Keratinocyte (primary cell): ENCODE measurements around the gene HSH2D. TPM values are rescaled to one million over a fixed set of nuclear protein-coding genes. Genes with fewer than 3 reads are reported as not detected.
"Not testable (repeated sequence)": the region's sequence is repeated elsewhere in the genome, so short reads cannot be mapped to it uniquely, and the experiment has no call there.

ENCODE experiments used
- DNase-seq: peaks from one replicate; pipeline ENCODE4 v3.0.0-alpha.2; 2011; ENCODE audit warnings: low read depth, missing footprints, low spot score
- FAIRE-seq: peaks from 2 replicates; lab custom pipeline; 2011; peaks lifted over from hg19 to GRCh38; lab: Jason Lieb, UNC
- H2AFZ ChIP-seq: 2 replicates; pipeline ENCODE4 v1.6.0; 2012; ENCODE audit warnings: low read length, control low read depth, inconsistent platforms; ENCODE audit not compliant: control insufficient read depth
- H3K27ac ChIP-seq: 2 replicates; pipeline ENCODE4 v1.5.1; 2011; ENCODE audit warnings: low read length; ENCODE audit not compliant: control insufficient read depth, insufficient read depth
- H3K27me3 ChIP-seq: 3 replicates; pipeline ENCODE4 v1.6.0; 2011; ENCODE audit warnings: low read length; ENCODE audit not compliant: control insufficient read depth, insufficient read depth; ENCODE audit errors: extremely low read depth
- H3K36me3 ChIP-seq, 2 experiments: 2 replicates in 1 of 2; 3 replicates in 1 of 2; pipeline ENCODE4 v1.5.1; 2011; ENCODE audit warnings: low read length in 2 of 2, mild to moderate bottlenecking in 1 of 2; ENCODE audit not compliant: control insufficient read depth in 2 of 2, insufficient read depth in 2 of 2; ENCODE audit errors: extremely low read depth in 1 of 2
- H3K4me1 ChIP-seq: 3 replicates; pipeline ENCODE4 v1.5.1; 2011; ENCODE audit warnings: low read length; ENCODE audit not compliant: control insufficient read depth, insufficient read depth; ENCODE audit errors: extremely low read depth
- H3K4me2 ChIP-seq: 3 replicates; pipeline ENCODE4 v1.6.0; 2011; ENCODE audit warnings: low read depth, low read length; ENCODE audit not compliant: control insufficient read depth, insufficient read depth; ENCODE audit errors: extremely low read depth
- H3K4me3 ChIP-seq, 3 experiments: fragments of 200-600 bp in 1 of 3; sonication (generic) in 1 of 3; 2 replicates in 2 of 3; 3 replicates in 1 of 3; pipeline ENCODE4 v1.5.1; 2011 to 2016; ENCODE audit warnings: low read length in 3 of 3, mild to moderate bottlenecking in 3 of 3, control low read depth in 2 of 3, inconsistent platforms in 1 of 3, low read depth in 1 of 3, mixed read lengths in 1 of 3, mixed run types in 1 of 3, moderate library complexity in 1 of 3; ENCODE audit not compliant: control insufficient read depth in 2 of 3, insufficient read depth in 2 of 3; ENCODE audit errors: extremely low read depth in 1 of 3
- H3K79me2 ChIP-seq: 2 replicates; pipeline ENCODE4 v1.6.0; 2012; ENCODE audit warnings: low read length; ENCODE audit not compliant: control insufficient read depth, insufficient read depth
- H3K9ac ChIP-seq: 3 replicates; pipeline ENCODE4 v1.6.0; 2011; ENCODE audit warnings: low read length; ENCODE audit not compliant: control insufficient read depth, insufficient read depth; ENCODE audit errors: extremely low read depth
- H3K9me1 ChIP-seq: 3 replicates; pipeline ENCODE4 v1.6.0; 2011; ENCODE audit warnings: low read length; ENCODE audit not compliant: control insufficient read depth, insufficient read depth; ENCODE audit errors: extremely low read depth
- H3K9me3 ChIP-seq: 2 replicates; pipeline ENCODE4 v1.5.1; 2012; ENCODE audit warnings: low read depth, low read length; ENCODE audit not compliant: control insufficient read depth
- H4K20me1 ChIP-seq: 3 replicates; pipeline ENCODE4 v1.6.0; 2011; ENCODE audit warnings: low read length; ENCODE audit not compliant: control insufficient read depth, insufficient read depth; ENCODE audit errors: extremely low read depth
- CTCF ChIP-seq, 3 experiments: IDR thresholded peaks in 1 of 3; conservative IDR thresholded peaks in 1 of 3; optimal IDR thresholded peaks in 1 of 3; 2 replicates in 2 of 3; 3 replicates in 1 of 3; pipeline versions ENCODE3 to v1.5.1; 2011; ENCODE audit warnings: low read length in 3 of 3, mild to moderate bottlenecking in 3 of 3, moderate library complexity in 2 of 3, control low read depth in 1 of 3, inconsistent platforms in 1 of 3; ENCODE audit not compliant: insufficient read depth in 2 of 3; ENCODE audit errors: extremely low read depth in 1 of 3
- EZH2 ChIP-seq: IDR thresholded peaks from one replicate; pipeline ENCODE4 v1.6.1; 2012; ENCODE audit warnings: inconsistent platforms, mild to moderate bottlenecking, low read length, moderate library complexity
- dilution Hi-C: fragments of 300-500 bp; cut with MboI; formaldehyde crosslinking; loops from one replicate; pipeline ENCODE4 v1.7.0; 2020; ENCODE audit warnings: low sequenced_read_pairs; ENCODE audit not compliant: extremely low pct_ligation_motif_present
- polyA plus RNA-seq, 5 experiments: library from polyadenylated mRNA; depleted of rRNA in 3 of 5; stranded (reverse) in 3 of 5; stranded (forward) in 1 of 5; unstranded in 1 of 5; fragments of >200 nt; gene quantifications; 1 replicate in 1 of 5; 2 replicates in 3 of 5; 3 replicates in 1 of 5; pipeline versions ENCODE4 v1.2.1 to v1.2.3, GENCODE V29; 2011 to 2012; ENCODE audit warnings: missing spikeins in 2 of 5, low read depth in 1 of 5, low replicate concordance in 1 of 5

HSH2D gene
- polyA plus RNA-seq, 1 donor (not counting 4 experiments of a cell fraction or from before 2014, with no cell fraction given), result 1.1 TPM

- dilution Hi-C loops, result no loop called here
- no peak for DNase-seq
- Histone ChIP-seq H3K4me2 (no peak overlapping the region), H3K27me3 (no peaks in the 10 kb centered on the region), H3K9ac (no peak overlapping the region), H3K9me1 (no peaks in the 10 kb centered on the region), H4K20me1 (peaks cover 2% of the 10 kb centered on the region), H3K9me3 (no peaks in the 10 kb centered on the region), H3K4me1 (peaks cover 14% of the 10 kb centered on the region), H3K4me3 (no peak overlapping the region), H3K27ac (no peak overlapping the region), H3K79me2 (peaks cover 41% of the 10 kb centered on the region), H3K36me3 (peaks cover 34 to 43% of the 10 kb centered on the region in 2 experiments), H2AFZ (no peak overlapping the region)
- no peak for FAIRE-seq
- no peak for TF ChIP-seq EZH2
- no peak for TF ChIP-seq CTCF (optimal IDR thresholded peaks at IDR 0.05 in 1 of 3, IDR thresholded peaks at IDR 0.05 in 1 of 3, conservative IDR thresholded peaks at IDR 0.05 in 1 of 3; ENCODE audit: extremely low read depth in 1 of 3, insufficient read depth in 2 of 3, low read length in 3 of 3)
Observed at GRCh38 chr19:16118489-16119033, 24.9 kb upstream of the HSH2D start.

- Histone ChIP-seq H3K36me3 (peaks cover 38 to 50% of the 10 kb centered on the region in 2 experiments), H3K79me2 (peaks cover 36% of the 10 kb centered on the region), H3K4me1 (peaks cover 14% of the 10 kb centered on the region)
- H3K27me3 ChIP-seq, H3K9me1 ChIP-seq, H3K4me2 ChIP-seq, H3K27ac ChIP-seq, H3K9ac ChIP-seq, H3K9me3 ChIP-seq, H4K20me1 ChIP-seq, DNase-seq, FAIRE-seq, H3K4me3 ChIP-seq, dilution Hi-C loops, H2AFZ ChIP-seq: not testable (repeated sequence)
Observed at GRCh38 chr19:16119075-16119857, 24.2 kb upstream of the HSH2D start.
